ENCODE results near the gene ANKFN1. TPM values are rescaled to one million over a fixed set of nuclear protein-coding genes. Genes with fewer than 3 reads are reported as not detected.

Gene ANKFN1
- total and polyA plus RNA-seq, 2 of the 13 experiments (the other 11 are each of a cell fraction or from before 2014, with no cell fraction given) = not detected

DNA sequence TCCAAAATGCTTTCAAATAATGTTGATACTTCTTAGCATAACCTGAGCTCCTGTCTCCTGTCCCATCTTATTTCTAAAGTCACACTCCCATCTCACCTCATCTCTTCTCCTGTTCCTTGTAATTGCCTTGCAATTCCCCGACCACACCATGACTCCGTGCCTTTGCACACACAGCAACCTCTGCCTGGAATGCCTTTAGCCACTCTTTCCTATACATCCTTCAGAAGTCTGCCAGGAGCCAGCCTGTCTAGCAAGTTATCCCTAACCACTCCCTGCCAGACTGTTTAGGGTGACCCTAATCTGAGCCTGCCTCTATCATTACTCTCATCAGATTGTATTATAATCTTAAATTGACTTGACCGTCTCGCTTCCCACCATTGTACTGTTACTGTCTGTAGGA is 272.2 kb downstream of the ANKFN1 start (continued):
- TF ChIP-seq POGK (CRISPR knock-in tag; conservative IDR thresholded peaks at IDR 0.05) = no peak
- TF ChIP-seq ZNF557 (CRISPR knock-in tag; IDR thresholded peaks at IDR 0.05) = no peak
- TF ChIP-seq ZNF639 (CRISPR knock-in tag; conservative IDR thresholded peaks at IDR 0.05) = no peak
- TF ChIP-seq, protein P1, sequence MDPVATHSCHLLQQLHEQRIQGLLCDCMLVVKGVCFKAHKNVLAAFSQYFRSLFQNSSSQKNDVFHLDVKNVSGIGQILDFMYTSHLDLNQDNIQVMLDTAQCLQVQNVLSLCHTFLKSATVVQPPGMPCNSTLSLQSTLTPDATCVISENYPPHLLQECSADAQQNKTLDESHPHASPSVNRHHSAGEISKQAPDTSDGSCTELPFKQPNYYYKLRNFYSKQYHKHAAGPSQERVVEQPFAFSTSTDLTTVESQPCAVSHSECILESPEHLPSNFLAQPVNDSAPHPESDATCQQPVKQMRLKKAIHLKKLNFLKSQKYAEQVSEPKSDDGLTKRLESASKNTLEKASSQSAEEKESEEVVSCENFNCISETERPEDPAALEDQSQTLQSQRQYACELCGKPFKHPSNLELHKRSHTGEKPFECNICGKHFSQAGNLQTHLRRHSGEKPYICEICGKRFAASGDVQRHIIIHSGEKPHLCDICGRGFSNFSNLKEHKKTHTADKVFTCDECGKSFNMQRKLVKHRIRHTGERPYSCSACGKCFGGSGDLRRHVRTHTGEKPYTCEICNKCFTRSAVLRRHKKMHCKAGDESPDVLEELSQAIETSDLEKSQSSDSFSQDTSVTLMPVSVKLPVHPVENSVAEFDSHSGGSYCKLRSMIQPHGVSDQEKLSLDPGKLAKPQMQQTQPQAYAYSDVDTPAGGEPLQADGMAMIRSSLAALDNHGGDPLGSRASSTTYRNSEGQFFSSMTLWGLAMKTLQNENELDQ (CRISPR knock-in tag; IDR thresholded peaks at IDR 0.05; ENCODE audit: borderline replicate concordance) = no peak
- TF ChIP-seq, protein P2, sequence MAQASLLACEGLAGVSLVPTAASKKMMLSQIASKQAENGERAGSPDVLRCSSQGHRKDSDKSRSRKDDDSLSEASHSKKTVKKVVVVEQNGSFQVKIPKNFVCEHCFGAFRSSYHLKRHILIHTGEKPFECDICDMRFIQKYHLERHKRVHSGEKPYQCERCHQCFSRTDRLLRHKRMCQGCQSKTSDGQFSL (CRISPR knock-in tag; IDR thresholded peaks at IDR 0.05) = no peak
- TF ChIP-seq ZNF850 (CRISPR knock-in tag; conservative IDR thresholded peaks at IDR 0.05) = no peak
- TF ChIP-seq, protein P3, sequence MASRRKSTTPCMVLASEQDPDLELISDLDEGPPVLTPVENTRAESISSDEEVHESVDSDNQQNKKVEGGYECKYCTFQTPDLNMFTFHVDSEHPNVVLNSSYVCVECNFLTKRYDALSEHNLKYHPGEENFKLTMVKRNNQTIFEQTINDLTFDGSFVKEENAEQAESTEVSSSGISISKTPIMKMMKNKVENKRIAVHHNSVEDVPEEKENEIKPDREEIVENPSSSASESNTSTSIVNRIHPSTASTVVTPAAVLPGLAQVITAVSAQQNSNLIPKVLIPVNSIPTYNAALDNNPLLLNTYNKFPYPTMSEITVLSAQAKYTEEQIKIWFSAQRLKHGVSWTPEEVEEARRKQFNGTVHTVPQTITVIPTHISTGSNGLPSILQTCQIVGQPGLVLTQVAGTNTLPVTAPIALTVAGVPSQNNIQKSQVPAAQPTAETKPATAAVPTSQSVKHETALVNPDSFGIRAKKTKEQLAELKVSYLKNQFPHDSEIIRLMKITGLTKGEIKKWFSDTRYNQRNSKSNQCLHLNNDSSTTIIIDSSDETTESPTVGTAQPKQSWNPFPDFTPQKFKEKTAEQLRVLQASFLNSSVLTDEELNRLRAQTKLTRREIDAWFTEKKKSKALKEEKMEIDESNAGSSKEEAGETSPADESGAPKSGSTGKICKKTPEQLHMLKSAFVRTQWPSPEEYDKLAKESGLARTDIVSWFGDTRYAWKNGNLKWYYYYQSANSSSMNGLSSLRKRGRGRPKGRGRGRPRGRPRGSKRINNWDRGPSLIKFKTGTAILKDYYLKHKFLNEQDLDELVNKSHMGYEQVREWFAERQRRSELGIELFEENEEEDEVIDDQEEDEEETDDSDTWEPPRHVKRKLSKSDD (CRISPR knock-in tag; IDR thresholded peaks at IDR 0.05; ENCODE audit: low read depth) = no peak
- TF ChIP-seq, protein P4, sequence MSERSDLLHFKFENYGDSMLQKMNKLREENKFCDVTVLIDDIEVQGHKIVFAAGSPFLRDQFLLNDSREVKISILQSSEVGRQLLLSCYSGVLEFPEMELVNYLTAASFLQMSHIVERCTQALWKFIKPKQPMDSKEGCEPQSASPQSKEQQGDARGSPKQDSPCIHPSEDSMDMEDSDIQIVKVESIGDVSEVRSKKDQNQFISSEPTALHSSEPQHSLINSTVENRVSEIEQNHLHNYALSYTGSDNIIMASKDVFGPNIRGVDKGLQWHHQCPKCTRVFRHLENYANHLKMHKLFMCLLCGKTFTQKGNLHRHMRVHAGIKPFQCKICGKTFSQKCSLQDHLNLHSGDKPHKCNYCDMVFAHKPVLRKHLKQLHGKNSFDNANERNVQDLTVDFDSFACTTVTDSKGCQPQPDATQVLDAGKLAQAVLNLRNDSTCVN (CRISPR knock-in tag; IDR thresholded peaks at IDR 0.05; ENCODE audit: borderline replicate concordance) = no peak

Measured in HepG2 (cell line).